Measurements from ENCODE around the gene HSP90AB1. TPM values are rescaled to one million over a fixed set of nuclear protein-coding genes. Genes with fewer than 3 reads are reported as not detected.

The HSP90AB1 gene
- total and polyA plus RNA-seq, 9 of the 15 experiments (the other 6 are each of a cell fraction or from before 2014, with no cell fraction given) = 1,780 to 3,358 (median 2,262) TPM

- in situ Hi-C loops (cut with MboI) = no loop called here
- FAIRE-seq = no peak
- 0 out of 2 replicates have a peak overlapping the region, but pooled peaks have one; percentile 10 for H2AFZ ChIP-seq (ENCODE audit: low read depth, low read length)
- POLR2A ChIA-PET = interaction anchor here (0.6 to 2.2 kb wide), 8 partner anchors 11 to 443 kb away, joined by 3 to 6 read pairs (median 3); partner anchors contain the start of gene AARS2
- no peak overlapping the region for H3K4me3 ChIP-seq
- peaks cover 16% of the 10 kb centered on the region for H4K20me1 ChIP-seq (replicated peaks; ENCODE audit: control insufficient read depth, insufficient read depth, low read length)
- H3K79me2 ChIP-seq (ENCODE audit: control insufficient read depth, insufficient read depth, low read length) = no peaks in the 10 kb centered on the region
- CTCF ChIA-PET (ENCODE audit: low intra/inter-chr PET ratio) = no interaction called here
- WGBS (ENCODE audit: insufficient coverage, low coverage, missing lambda C conversion rate) = 14% methylated on average over 86 of the region's 109 CpGs
- H3K4me2 ChIP-seq (ENCODE audit: insufficient read depth, low read length) = no peak overlapping the region
- no peak overlapping the region for H3K27ac ChIP-seq (ENCODE audit: extremely low read depth, low read depth, low read length)
- peak in 2 of 4 experiments; percentile 70 to 71 for DNase-seq (ENCODE audit: extremely low read depth in 1 of 4, low spot score in 3 of 4)
- ATAC-seq = peak; percentile 42
- H3K9me1 ChIP-seq (ENCODE audit: control insufficient read depth, insufficient read depth, low read length) = peaks cover 4% of the 10 kb centered on the region
- intact Hi-C loops (cut with micrococcal nuclease) = no loop called here
- H3K9me3 ChIP-seq (replicated peaks; ENCODE audit: control insufficient read depth, insufficient read depth, low read depth, low read length) = no peaks in the 10 kb centered on the region
- peaks cover 75 to 92% of the 10 kb centered on the region in 2 experiments for H3K27me3 ChIP-seq (ENCODE audit: control insufficient read depth in 2 of 2, insufficient read depth in 2 of 2, low read length in 2 of 2)
- no peaks in the 10 kb centered on the region for H3K36me3 ChIP-seq (ENCODE audit: control insufficient read depth, insufficient read depth, low read length)
- no TSS peak for BruUV-seq (replicated peaks)
- H3K9ac ChIP-seq (ENCODE audit: insufficient read depth in 1 of 2, low read depth in 2 of 2, low read length in 2 of 2) = peak overlapping the region in 1 of 2 experiments; percentile 43; a peak in 1 of 4 replicates
- H3K4me1 ChIP-seq (replicated peaks in 1 of 2; ENCODE audit: control insufficient read depth in 2 of 2, insufficient read depth in 2 of 2, low read length in 2 of 2) = peaks cover 0 to 26% of the 10 kb centered on the region in 2 experiments; a peak in 2 of 5 replicates
- TF ChIP-seq HLTF (IDR thresholded peaks at IDR 0.05) (no peak), HNRNPLL (IDR thresholded peaks at IDR 0.05; ENCODE audit: low read depth, low read length, poor library complexity, severe bottlenecking) (peak; percentile 25), NFRKB (IDR thresholded peaks at IDR 0.05; ENCODE audit: low read depth) (no peak), NRF1 (conservative IDR thresholded peaks at IDR 0.05 in 1 of 2, IDR thresholded peaks at IDR 0.05 in 1 of 2) (peak; percentile 30 to 67; a peak in 2 of 4 replicates), CBFA2T2 (conservative IDR thresholded peaks at IDR 0.05) (no peak), CHD1 (IDR thresholded peaks at IDR 0.05; ENCODE audit: low read length) (no peak), ARID3B (CRISPR knock-in tag; IDR thresholded peaks at IDR 0.05; ENCODE audit: borderline replicate concordance) (no peak), ETS1 (conservative IDR thresholded peaks at IDR 0.05; ENCODE audit: control insufficient read depth, low read depth, low read length) (0 out of 2 replicates have a peak, but pooled peaks have one; percentile 14), NFXL1 (CRISPR knock-in tag; IDR thresholded peaks at IDR 0.05) (no peak), ZNF431 (CRISPR knock-in tag; IDR thresholded peaks at IDR 0.05) (no peak), SAFB (IDR thresholded peaks at IDR 0.05; ENCODE audit: borderline replicate concordance, low read depth, low read length) (0 out of 2 replicates have a peak, but pooled peaks have one; percentile 5), CXXC5 (CRISPR knock-in tag; IDR thresholded peaks at IDR 0.05) (peak; percentile 26; the same call in 1 of the 2 replicates), E2F6 (IDR thresholded peaks at IDR 0.05; ENCODE audit: borderline replicate concordance in 1 of 2, extremely low read depth in 1 of 2, insufficient read depth in 1 of 2, insufficient read length in 1 of 2, low read depth in 1 of 2, low read length in 1 of 2, poor library complexity in 1 of 2, severe bottlenecking in 1 of 2) (peak in 1 of 2 experiments; percentile 6), ZBTB9 (CRISPR knock-in tag; IDR thresholded peaks at IDR 0.05) (no peak), SIN3B (IDR thresholded peaks at IDR 0.05; ENCODE audit: low read depth) (no peak)
These were observed 29.1 kb downstream of the HSP90AB1 start for GRCh38 chr6:44275749-44276648.

All from K562 (cell line).